ENCODE results near the gene ADARB2.

DNA sequence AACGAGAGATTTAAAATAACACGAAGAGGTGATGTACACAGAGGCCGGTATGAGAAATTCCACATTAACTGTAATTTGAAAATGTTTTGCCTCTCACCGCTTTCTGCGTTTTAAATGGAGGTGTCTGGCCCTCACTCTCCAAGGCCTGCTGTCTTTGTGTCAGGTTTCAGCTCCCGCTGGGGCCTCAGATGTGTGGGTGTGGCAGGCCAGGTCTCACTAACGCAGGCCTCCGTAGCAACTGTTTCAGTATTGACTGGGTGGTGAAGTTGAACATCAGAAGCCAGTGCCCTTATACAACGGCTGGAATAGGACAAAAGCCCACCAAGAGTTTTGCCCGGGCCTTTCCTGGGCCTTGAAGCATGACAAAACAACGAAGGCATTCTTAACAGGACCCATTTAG, 303.1 kb downstream of the ADARB2 start:
- no peak for TF ChIP-seq ZNF622 (IDR thresholded peaks at IDR 0.05)
- TF ChIP-seq CHD1 (IDR thresholded peaks at IDR 0.05; ENCODE audit: low read depth, low read length): no peak
- TF ChIP-seq, protein P1, sequence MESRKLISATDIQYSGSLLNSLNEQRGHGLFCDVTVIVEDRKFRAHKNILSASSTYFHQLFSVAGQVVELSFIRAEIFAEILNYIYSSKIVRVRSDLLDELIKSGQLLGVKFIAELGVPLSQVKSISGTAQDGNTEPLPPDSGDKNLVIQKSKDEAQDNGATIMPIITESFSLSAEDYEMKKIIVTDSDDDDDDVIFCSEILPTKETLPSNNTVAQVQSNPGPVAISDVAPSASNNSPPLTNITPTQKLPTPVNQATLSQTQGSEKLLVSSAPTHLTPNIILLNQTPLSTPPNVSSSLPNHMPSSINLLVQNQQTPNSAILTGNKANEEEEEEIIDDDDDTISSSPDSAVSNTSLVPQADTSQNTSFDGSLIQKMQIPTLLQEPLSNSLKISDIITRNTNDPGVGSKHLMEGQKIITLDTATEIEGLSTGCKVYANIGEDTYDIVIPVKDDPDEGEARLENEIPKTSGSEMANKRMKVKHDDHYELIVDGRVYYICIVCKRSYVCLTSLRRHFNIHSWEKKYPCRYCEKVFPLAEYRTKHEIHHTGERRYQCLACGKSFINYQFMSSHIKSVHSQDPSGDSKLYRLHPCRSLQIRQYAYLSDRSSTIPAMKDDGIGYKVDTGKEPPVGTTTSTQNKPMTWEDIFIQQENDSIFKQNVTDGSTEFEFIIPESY (IDR thresholded peaks at IDR 0.05): no peak
- no peak for TF ChIP-seq ZSCAN29 (IDR thresholded peaks at IDR 0.05)
- TF ChIP-seq, protein P2, sequence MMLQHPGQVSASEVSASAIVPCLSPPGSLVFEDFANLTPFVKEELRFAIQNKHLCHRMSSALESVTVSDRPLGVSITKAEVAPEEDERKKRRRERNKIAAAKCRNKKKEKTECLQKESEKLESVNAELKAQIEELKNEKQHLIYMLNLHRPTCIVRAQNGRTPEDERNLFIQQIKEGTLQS (IDR thresholded peaks at IDR 0.05; ENCODE audit: borderline replicate concordance, extremely low read depth, low read depth, low read length): no peak

All from GM12878 (cell line).